Head of caudate nucleus (tissue), 42 donors: Measurements from ENCODE around the gene SUPT6H.
A peak's percentile ranks its signal among the peaks of the same experiment; 100 is the strongest.

ENCODE experiments used
- DNase-seq, 42 donors: peaks; one replicate each; pipeline versions ENCODE4 v3.0.0 to v3.0.0-alpha.2; 2020 to 2021; ENCODE audit warnings: mixed read lengths in 7 of 42
- intact Hi-C: fragments of 100-400 bp; cut with DNase I; formaldehyde crosslinking; loops from one replicate; pipeline ENCODE4 v1.15.0; 2022

SUPT6H gene

DNA sequence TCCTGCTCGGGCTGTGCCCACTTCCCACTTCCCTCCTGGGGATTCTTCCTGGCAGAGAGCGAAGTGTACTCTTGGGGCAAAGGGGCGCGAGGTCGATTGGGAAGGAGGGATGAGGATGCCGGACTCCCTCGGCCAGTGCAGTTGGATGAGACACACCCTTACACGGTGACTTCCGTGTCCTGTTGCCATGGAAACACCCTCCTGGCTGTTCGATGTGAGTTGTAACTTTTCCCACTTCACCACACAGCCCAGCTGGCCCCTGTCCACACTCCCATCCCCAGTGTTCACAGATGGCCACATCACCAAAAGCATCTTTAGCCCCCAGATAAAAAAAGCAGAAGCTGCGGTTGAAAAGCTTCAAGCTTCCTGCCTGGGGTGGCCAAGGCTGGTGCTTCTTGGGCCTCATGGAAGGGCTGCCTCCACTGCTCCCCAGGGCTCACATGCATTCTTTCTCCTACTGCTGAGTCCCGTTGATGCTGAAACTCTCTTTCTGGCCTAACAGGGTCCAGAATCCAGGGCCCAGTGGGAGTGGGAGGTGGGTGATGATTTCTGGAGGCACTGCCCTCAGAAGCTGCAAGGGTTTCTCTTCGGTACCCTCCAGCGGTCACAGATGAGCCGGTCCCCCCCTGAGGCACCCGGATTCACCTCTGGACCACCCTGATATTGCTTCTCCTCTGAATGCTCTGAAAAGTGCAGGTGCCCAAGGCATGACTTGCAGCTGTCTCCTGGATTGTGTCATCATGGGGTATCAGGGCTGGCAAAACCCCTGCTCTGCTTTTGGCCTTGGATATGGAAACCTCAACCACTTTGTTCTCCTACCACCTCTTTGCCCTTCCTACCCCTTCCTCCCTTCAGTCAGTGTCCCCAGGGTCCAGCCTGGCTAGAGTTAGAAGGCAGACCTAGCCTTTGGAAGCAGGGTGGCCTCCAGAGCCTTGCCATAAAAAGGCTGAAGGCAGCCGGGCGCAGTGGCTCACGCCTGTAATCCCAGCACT, 79.6 kb downstream of the SUPT6H start:
- peak in 1 of 42 donors; percentile 37 for DNase-seq
- intact Hi-C loops, result no loop called here

DNA sequence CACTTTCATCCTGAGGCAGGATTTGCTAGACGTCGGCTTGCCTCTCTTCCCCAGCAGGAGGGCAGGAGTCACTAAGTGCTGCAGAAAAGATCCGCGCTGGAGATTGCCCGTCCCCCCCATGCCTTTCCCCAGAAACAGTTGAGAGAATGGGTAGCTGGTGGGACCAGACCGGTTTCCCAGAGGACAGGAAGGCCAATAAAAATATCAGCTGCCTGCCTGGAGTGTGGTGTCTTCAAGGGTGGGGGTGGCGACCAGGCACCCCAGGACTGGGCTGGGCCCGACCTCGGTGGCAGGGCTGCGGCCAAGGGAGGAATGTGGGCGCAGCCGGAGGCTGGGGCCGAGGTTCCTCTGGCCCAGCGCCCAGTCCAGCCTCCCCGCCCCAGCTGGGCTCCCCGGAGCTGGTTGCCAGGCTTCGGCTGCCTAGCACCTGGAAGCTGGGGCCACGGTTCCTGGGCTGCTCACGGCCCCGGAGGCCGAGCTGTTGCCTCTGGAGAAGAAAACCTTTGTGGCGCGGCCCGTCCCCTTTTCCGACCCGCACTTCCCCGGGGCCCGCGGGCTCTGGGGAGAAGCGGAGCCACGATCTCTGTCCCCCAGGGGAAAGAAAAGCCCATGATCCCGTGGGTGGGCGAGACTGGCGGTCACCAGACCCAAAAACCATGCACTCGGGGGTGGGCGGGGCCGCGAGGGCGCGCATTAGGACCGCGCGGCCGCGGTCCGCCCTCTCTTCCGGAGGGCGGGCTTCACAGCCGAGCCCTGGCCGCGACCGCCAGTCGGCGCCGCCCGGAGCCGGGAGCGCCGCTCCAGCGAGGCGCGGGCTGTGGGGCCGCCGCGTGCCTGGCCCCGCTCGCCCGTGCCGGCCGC, 81.5 kb downstream of the SUPT6H start, which contains the start of gene TRAF4:
TRAF4 (plus strand) TSS at position 769 of the 861 bp plus-strand sequence. CDS start 102 bp downstream, outside the sequence.
- intact Hi-C loops, result loop anchor here (2.0 kb wide), 1 partner anchor 15 kb away; the partner anchor contains the start of gene NEK8
- DNase-seq, result peak in 39 of 42 donors; percentile 53 to 87 (median 76)

DNA sequence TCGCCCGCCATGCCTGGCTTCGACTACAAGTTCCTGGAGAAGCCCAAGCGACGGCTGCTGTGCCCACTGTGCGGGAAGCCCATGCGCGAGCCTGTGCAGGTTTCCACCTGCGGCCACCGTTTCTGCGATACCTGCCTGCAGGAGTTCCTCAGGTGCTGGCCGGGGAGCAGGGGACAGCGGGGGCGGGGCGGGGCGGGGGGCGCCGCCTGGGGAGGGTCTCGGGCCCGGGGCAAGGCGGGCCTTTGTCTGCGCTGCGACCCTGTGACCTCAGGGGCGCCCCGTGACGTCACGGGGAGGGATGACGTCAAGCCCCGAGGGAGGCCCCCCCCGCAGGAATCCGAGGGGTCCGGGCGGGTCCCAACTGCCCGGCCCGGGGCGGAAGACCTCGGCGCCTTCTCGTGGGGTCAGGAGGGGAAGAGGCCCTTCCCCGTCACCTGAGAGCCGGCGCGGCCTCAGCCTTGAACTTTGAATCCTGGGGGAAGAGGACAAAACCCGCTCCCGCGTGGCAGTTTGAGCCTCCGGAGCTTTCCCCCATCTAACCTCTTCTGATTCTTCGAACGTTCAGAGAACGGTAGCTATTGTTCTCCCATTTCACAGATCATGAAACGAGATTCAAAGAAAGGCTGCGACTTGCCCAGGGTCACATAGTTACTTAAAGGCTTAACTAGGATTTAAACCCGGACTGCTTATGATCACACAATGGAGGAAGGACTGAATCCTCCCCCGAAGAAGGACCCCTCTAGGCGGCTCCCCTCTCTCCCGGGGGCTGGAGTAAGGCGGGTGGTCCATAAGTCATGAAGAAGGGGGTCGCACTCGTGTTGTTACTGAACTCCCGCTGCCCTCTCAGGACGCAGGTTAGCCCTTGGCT, 82.3 kb downstream of the SUPT6H start:
- peak in 25 of 42 donors; percentile 38 to 85 (median 60) for DNase-seq
- intact Hi-C loops, result loop anchor here (2.0 kb wide), 1 partner anchor 16 kb away; the partner anchor contains the start of gene NEK8

DNA sequence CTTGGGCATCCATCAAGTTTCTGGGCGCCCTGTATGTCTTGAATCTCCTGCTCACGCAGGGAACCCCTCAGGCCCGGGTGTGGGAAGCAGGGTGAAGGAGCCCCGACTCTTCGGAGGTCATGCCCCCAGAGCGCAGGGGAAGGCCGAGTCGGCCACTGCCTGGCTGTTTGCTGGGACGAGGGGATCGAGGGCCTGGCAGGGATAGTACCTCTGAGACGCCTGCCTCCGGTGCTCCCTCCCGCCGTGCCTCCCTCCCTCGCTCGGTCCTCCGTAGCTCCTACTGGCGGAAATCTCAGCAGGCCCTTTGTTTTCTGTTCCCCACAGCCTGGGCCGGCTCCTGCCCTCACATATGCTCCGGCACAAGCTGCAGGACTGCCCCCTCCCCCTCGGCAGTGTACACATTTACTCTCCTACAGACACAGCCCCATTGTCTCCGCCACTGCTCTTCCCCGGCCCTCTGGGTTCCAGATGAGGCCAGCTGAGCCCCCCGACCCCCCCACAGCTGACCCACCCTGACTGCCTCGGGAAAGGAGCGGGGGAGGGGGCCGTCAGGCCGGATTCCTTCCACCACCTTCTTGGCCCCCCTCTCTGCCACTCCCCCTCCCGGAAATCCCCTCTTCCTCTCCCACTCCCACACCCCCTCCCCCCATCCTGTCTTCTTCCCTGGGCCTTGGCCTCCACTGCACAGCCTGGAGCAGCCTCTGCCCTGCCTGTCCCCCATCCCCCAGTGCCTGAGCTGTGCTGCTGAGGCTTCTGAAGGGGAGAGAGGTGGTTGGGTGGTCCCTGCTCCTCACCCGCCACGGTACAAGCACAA, 83.2 kb downstream of the SUPT6H start:
- intact Hi-C loops, result loop anchor here (2.0 kb wide), 1 partner anchor 16 kb away; the partner anchor contains the start of gene NEK8
- peak; percentile 83 to 98 (median 94) for DNase-seq

DNA sequence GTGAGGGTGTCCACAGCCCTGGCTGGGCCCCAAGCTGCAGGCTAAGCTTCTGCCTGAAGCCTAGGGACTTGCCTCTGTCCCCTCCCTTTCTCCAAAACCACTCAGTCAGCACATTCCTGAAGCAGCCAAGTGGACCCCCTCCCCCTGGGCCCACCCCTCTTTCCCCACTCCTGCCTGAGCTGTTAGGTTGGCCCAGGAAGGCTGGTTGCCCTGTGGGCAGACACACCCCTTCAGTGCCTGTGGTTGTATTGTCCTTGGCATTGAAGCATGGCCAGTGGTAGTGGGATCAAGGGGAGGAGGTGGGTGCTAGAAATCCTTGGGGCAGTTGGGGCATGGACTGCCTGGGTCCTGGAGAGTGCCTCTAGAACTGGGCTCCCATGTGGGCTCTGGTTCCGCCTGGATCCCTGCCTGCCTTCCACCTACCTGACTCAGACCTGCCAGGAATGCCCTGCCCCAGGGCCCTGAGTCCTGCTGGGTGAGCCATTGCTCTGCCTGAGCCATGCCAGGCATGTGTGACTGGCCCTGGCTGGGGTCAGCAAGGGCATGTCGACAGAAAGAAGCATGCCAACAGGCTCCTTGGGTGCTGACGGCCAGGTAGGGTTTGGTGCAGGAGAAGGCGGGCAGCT, 83.9 kb downstream of the SUPT6H start:
- intact Hi-C loops, result loop anchor here (2.0 kb wide), 1 partner anchor 17 kb away; the partner anchor contains the start of gene NEK8
- DNase-seq, result peak in 1 of 42 donors; percentile 20

DNA sequence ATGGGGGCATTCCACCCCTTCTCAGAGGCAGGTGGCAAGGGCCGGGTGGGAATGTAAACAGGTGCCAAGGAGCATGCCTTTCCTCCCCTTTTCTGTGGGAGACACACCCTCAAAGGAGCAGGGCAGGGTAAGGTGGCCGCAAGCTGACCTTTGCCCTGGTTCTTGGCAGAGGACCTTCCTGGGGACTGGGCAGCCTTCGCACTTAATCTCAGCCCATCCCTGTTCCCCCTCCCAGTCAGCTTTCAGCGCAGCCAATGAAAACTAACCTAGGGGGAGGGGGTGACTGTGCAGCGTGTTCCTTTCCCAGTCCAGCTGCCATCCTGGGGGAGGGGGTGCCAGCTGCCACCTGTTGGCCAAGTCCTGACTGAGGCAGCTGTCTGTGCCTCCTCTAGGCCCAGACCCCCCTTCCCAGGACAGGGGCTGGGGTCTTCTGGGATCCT, 84.6 kb downstream of the SUPT6H start:
- DNase-seq, result peak in 41 of 42 donors; percentile 28 to 88 (median 65)
- intact Hi-C loops, result no loop called here

DNA sequence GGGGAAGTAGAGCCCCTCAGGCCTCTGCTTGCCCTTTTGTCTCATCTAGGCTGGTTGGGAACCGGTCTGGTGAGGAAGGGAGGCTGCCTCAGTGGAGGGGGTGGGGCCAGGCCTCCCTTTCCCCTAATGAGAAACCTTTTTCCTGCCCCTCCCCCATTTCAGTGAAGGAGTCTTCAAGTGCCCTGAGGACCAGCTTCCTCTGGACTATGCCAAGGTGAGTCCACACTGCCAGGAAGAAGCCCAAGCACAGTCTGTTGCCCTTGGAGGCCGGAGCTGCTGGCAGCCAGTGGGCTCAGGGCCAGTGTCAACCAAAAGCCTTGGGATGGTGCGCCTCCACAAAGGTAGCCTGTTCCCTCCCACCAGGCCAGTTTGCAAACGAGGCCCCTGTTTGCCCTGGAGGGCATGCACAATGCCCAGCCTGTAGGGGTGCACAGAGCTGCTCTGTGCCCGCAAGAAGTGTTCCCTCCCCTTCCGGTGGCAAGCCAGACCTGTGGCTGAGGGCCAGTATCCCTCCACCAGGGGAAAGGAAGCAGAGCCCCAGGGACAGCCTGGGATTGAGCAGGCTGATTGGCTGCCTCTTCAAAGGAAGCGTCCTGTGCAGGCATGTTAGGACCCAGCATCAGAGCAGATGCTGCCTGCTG, 85.2 kb downstream of the SUPT6H start:
- peak in 38 of 42 donors; percentile 30 to 83 (median 70) for DNase-seq
- intact Hi-C loops, result no loop called here

DNA sequence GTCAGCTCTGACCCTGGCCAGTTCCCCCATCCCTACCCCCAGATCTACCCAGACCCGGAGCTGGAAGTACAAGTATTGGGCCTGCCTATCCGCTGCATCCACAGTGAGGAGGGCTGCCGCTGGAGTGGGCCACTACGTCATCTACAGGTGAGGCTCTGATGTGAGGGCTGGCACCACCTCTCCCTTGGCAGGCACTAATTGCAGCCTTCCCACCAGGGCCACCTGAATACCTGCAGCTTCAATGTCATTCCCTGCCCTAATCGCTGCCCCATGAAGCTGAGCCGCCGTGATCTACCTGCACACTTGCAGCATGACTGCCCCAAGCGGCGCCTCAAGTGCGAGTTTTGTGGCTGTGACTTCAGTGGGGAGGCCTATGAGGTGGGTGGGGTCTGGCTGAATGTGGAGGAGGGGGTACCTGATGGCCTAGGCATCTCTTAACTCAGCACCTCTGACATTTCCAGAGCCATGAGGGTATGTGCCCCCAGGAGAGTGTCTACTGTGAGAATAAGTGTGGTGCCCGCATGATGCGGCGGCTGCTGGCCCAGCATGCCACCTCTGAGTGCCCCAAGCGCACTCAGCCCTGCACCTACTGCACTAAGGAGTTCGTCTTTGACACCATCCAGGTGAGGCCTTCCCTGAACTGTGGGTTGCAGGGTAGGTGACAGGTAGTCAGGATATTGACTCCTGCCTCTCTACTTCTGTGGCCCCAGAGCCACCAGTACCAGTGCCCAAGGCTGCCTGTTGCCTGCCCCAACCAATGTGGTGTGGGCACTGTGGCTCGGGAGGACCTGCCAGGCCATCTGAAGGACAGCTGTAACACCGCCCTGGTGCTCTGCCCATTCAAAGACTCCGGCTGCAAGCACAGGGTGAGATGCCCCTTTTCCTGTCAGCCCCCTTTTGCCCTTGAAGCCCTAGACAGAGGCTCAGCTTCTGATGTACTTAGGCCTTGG, 86.1 kb downstream of the SUPT6H start:
- DNase-seq, result peak in 2 of 42 donors; percentile 20 to 29
- intact Hi-C loops, result no loop called here

DNA sequence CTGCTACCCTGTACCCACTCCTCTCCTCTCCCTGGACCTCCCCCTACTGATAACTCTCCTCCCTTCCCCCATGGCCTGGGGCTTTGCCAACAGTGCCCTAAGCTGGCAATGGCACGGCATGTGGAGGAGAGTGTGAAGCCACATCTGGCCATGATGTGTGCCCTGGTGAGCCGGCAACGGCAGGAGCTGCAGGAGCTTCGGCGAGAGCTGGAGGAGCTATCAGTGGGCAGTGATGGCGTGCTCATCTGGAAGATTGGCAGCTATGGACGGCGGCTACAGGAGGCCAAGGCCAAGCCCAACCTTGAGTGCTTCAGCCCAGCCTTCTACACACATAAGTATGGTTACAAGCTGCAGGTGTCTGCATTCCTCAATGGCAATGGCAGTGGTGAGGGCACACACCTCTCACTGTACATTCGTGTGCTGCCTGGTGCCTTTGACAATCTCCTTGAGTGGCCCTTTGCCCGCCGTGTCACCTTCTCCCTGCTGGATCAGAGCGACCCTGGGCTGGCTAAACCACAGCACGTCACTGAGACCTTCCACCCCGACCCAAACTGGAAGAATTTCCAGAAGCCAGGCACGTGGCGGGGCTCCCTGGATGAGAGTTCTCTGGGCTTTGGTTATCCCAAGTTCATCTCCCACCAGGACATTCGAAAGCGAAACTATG, 87.0 kb downstream of the SUPT6H start:
- intact Hi-C loops, result no loop called here
- peak in 4 of 42 donors; percentile 24 to 46 (median 35) for DNase-seq

DNA sequence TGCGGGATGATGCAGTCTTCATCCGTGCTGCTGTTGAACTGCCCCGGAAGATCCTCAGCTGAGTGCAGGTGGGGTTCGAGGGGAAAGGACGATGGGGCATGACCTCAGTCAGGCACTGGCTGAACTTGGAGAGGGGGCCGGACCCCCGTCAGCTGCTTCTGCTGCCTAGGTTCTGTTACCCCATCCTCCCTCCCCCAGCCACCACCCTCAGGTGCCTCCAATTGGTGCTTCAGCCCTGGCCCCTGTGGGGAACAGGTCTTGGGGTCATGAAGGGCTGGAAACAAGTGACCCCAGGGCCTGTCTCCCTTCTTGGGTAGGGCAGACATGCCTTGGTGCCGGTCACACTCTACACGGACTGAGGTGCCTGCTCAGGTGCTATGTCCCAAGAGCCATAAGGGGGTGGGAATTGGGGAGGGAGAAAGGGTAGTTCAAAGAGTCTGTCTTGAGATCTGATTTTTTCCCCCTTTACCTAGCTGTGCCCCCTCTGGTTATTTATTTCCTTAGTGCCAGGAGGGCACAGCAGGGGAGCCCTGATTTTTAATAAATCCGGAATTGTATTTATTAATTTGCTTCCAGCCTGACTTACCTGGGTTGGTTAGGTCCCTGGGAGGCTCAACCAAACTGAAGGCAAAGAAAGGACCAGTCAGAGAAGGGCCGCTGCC, 87.6 kb downstream of the SUPT6H start:
- peak in 1 of 42 donors; percentile 20 for DNase-seq
- intact Hi-C loops, result loop anchor here (10.0 kb wide), 1 partner anchor 65 kb away; no protein-coding TSS in a partner anchor

DNA sequence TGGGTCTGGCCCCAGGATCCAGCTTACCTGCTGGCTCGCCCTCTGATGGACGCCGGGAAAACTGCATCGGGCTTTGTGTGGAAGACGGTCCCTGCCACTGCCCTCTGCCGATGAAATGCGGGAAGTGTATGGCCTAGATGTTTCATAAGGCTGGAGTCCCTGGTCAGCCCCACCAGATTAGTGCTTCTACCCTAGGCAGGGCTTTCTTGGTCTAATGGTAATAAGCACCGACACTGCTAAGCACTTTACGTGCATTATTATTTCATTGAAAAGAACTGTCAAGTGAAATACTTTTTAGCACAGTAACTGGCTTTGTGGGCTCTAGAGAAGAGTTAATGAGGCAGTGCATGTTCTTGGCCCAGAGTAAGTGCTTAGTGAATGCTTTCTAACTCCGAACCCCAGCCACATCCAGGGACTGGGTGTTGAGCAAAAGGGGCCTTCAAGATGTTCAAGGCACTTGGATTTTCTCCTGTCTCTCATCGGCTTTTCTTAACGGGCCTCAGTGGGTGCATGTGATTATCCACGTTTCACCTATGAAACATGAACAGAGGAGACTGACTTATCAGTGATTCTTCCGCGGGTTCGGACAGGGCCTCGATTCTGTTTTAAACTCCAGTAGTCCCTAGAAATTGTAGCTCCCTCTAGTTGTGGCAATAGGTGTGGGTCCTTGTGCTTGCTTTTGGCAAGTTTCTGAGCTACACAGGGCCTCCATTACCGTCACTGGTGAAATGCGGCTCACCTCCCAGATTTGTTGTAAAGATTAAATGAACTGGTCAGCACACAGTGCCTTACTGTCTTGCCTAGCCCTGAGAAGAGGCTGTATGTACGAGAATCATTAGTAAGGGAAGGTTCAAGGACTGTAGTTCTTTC, 88.4 kb downstream of the SUPT6H start:
- intact Hi-C loops, result loop anchor here (10.0 kb wide), 1 partner anchor 64 kb away; no protein-coding TSS in a partner anchor
- peak; percentile 90 to 98 (median 95) for DNase-seq

DNA sequence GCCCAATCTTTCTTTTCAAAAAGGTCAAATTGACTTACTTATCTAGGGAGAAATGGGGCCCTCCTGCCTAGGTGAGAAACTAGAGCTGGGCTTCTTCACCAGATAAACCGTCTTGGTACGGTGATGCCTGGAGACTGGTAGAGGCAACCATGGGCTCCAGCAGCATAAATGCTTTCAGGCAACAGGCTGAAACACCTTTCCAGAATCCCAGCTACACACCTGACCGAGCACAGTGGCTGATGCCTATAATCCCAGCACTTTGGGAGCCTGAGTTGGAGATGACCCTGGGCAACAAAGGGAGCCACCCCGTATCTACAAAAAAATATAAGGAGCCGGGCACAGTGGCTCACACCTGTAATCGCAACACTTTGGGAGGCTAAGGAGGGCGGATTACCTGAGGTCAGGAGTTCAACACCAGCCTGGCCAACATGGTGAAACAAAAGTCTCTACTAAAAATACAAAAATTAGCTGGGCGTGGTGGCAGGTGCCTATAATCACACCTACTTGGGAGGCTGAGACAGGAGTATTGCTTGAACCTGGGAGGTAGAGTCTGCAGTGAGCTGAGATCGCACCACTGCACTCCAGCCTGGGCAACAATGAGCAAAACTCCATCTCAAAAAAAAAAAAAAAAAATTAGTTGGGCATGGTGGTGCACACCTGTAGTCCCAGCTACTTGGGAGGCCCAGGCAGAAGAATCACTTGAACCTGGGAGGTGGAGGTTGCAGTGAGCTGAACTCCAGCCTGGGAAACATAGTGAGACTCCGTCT, 89.8 kb downstream of the SUPT6H start:
- DNase-seq, result peak in 1 of 42 donors; percentile 1
- intact Hi-C loops, result loop anchor here (10.0 kb wide), 1 partner anchor 63 kb away; no protein-coding TSS in a partner anchor
